COLO668 (cell line): ENCODE results near the gene AUP1.
"Not testable (repeated sequence)": the region's sequence is repeated elsewhere in the genome, so short reads cannot be mapped to it uniquely, and the experiment has no call there.

Experiments used
- DNase-seq: peaks from one replicate; lab custom pipeline; 2025; ENCODE audit not compliant: unreplicated experiment; lab: John Stamatoyannopoulos, UW

AUP1 gene, protein sequence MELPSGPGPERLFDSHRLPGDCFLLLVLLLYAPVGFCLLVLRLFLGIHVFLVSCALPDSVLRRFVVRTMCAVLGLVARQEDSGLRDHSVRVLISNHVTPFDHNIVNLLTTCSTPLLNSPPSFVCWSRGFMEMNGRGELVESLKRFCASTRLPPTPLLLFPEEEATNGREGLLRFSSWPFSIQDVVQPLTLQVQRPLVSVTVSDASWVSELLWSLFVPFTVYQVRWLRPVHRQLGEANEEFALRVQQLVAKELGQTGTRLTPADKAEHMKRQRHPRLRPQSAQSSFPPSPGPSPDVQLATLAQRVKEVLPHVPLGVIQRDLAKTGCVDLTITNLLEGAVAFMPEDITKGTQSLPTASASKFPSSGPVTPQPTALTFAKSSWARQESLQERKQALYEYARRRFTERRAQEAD

GRCh38 chr2:74529357-74530238, at the start of gene AUP1, which contains the start of gene HTRA2:
AUP1 (minus strand) TSS chr2:74529706; CDS start chr2:74529629, 77 bp downstream.
HTRA2 (plus strand) TSS chr2:74529933; CDS start chr2:74530007, 74 bp downstream.
- peak; percentile 99 for DNase-seq

DNA sequence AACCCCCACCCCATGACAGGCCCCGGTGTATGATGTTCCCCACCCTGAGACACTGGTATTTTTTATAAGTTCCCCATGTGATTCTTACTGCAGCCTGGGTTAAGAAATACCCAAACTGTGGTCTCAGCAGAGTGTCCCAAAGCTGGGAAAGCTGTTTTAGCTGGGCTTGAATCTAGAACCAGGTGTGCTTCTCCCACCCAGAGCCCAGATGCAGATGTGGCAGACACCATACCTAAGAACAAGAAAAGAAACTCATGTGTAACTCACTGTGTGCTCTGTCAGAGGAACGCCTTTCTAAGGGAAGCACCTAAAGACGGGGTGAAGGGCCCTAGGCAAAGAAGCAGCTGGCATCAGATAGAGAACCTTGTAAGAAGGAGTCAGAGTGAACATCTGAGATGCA, 48.9 kb upstream of the AUP1 start:
- no peak for DNase-seq

DNA sequence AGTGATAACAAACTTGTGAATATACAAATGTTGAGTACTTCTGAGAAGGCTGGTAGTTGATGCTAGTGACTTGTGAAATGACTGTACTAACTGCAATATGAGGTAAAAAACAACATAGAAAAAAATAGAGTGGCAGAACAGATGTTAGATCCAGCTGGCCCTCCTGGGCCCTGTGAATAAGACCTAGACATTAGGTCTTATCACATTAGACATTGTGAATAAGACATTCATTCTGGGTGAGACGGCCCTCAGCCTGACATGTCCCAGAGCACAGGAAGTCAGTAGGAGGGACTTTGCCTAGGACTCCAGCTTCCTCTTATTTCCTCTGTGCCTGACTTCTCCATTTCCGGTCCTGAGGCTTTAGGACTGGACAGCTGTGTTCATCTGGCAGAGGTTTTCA, 47.9 kb upstream of the AUP1 start:
- DNase-seq, result no peak

- DNase-seq, result no peak
Measured at GRCh38 chr2:74576863-74577229, 47.3 kb upstream of the AUP1 start.

GRCh38 chr2:74576211-74576862, 46.8 kb upstream of the AUP1 start:
- DNase-seq, result no peak

GRCh38 chr2:74575320-74575719, 45.8 kb upstream of the AUP1 start:
- no peak for DNase-seq

DNA sequence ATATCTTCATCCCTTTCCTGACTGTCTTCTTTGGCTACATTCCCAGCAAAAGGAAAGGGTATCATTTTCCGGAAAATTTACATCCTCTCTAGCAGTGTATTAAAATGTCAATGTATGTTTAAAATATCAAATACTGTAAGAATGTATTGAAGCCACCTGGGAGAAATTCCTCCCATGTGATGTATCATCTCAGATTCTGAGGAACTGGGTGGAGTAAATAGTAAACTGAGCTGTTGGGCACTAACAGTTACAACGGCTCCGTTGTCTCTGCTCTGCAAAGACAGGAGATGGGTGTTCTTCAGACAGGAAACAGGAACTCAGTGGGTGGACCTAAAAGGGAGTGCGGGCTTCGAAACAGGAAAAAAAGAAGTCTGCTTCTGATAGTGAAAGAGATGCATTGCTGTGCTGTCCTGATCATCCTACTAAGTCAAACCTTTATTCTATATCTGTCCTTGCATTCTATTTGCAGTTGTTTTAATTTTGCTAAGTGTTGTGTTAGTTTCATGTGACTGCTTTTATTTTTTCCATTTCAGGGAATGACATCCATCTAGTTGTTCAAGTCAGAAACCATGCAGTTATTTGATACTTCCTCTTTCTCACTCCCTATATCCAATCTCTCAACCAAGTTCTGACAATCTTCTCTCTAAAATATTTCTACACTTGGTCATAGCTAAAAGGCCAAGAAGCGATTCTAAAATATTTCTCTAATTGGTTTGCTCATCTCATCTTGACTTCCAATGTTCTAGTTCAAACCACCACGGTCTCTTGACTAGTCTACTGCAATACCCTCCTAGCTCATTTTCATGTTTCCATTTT, 44.4 kb upstream of the AUP1 start:
- DNase-seq, result no peak

DNA sequence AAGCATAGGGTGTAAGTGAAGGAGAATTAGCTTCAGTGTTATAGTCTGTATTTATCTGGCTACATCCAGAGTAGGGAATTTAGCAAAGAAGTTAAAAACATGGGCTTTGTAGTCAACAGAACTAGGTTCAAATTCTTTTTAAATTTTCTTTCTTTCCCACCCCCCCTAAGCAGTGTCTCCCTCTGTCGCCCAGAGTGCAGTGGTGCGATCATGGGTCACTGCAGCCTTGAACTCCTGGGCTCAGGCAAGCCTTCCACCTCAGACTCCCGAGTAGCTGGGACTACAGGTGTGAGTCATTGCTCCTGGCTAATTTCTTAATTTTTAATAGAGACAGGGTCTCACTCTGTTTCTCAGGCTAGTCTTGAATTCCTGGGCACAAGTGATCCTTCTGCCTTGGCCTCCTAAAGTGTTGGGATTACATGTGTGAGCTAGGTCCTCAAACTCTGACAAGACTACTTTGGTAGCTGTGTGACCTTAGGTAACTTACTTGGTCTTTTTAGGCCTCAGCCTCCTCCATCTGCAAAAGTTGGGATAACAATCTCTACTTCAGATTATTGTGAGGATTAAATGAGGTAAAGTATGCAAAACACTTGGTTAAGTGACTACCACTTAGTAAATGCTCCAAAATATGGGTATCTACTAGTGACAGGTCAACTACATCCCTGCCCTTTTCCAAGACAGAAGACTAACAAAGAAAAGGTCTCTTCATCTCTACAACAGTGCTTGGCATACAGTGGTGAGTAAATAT, 42.8 kb upstream of the AUP1 start:
- DNase-seq, result no peak

DNA sequence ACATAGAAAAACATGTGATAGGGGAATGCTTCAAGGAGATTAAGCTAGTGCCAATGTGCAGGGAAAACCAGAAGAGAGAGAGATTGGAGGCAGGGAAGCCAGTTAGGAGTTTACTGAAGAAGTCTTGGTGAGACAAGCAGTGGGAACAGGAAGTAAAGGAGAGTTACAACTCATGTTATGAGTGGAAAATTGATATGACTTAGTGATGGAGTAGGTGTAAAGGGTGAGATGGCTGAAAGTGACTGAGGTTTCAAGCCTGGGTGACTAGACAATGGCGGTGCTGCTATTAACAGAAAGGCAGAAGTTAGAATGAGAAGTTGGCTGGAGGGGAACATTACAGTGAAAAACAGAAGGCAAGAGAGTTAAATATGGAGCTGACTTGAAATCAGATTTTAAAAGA, 41.6 kb upstream of the AUP1 start:
- no peak for DNase-seq

- no peak for DNase-seq
Measured at GRCh38 chr2:74569686-74570085, 40.2 kb upstream of the AUP1 start.

- DNase-seq, result no peak
Measured at GRCh38 chr2:74567881-74568280, 38.4 kb upstream of the AUP1 start.

DNA sequence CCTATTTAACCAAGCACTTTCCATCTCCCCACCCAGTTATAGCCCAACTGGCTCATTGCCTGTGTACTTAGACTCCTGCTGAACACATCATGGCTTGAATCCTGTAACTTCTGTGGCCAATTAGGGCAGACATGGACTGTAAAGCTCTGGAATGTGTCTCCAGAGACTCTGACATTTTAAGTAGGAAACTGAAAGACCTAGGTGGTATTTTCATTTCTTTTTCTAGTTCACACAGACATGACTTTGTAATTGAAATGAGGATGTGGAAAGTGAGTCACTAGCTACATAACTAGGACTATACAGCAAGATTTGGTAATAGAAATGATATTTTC, 37.2 kb upstream of the AUP1 start:
- DNase-seq, result no peak

GRCh38 chr2:74566076-74566753, 36.7 kb upstream of the AUP1 start:
- DNase-seq, result no peak

DNA sequence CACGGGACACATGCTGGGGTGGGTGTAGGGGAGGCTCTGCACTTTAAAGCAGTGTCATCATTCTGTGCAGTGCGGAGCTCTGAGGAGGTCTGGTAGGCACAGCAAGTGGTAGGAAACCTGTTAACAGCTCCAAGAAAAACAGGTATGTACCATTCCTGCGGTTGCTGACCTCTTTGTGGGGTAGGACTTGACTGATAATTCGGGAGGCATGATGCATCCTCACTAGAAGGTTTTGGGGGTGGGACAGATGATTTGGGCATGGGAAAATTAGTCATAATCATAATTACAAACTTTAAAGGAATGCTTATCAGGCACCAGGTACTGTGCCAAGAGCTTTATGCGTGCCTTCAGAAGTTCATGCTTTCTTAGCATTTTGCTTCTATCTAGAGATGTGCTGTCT, 34.7 kb upstream of the AUP1 start:
- no peak for DNase-seq

- no peak for DNase-seq
Measured at GRCh38 chr2:74562126-74562775, 32.7 kb upstream of the AUP1 start.

- DNase-seq, result not testable (repeated sequence)
Measured at GRCh38 chr2:74561022-74561421, 31.5 kb upstream of the AUP1 start.

GRCh38 chr2:74560591-74560990, 31.1 kb upstream of the AUP1 start:
- DNase-seq, result no peak

DNA sequence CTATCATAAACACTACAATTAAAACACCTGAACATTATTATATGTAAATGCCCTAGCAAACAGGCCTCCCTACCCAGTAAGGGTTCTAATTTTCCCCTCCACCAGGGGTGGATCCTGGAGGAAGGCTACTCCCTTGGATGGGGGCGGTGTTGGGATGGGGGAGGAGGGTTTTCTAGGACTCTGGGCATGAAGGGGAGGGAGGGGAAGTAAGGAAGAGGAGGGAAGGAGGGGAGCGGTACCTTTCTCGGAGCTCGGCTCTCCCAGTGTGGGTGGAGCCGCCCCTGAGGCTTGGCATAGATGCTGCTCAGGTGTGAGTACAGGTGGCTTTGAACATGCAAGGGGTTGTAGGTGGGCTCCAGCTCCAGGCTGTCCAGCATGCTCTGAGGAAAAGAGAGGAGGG, 30.4 kb upstream of the AUP1 start:
- no peak for DNase-seq
